ENCODE measurements around the gene ZBED5.

ZBED5 gene

GRCh38 chr11:10878408-10879214, 20.8 kb upstream of the ZBED5 start:
- peak; percentile 74 to 92 (median 84) for DNase-seq

- no peak for DNase-seq
These were observed 18.3 kb upstream of the ZBED5 start for GRCh38 chr11:10876158-10876557.

- no peak for DNase-seq
These were observed 17.7 kb upstream of the ZBED5 start for GRCh38 chr11:10875430-10876021.

GRCh38 chr11:10872097-10872496, 14.2 kb upstream of the ZBED5 start:
- no peak for DNase-seq

- DNase-seq: no peak
These were observed 10.5 kb upstream of the ZBED5 start for GRCh38 chr11:10868352-10868751.

- peak; percentile 8 to 18 (median 10) for DNase-seq
These were observed 9.1 kb upstream of the ZBED5 start for GRCh38 chr11:10866893-10867331.

- no peak for DNase-seq
These were observed 8.0 kb upstream of the ZBED5 start for GRCh38 chr11:10865837-10866270.

GRCh38 chr11:10864688-10865087, 6.8 kb upstream of the ZBED5 start:
- DNase-seq: no peak

- DNase-seq: no peak
These were observed 4.6 kb upstream of the ZBED5 start for GRCh38 chr11:10862446-10862845.

GRCh38 chr11:10861799-10862198, 3.9 kb upstream of the ZBED5 start:
- DNase-seq: no peak

GRCh38 chr11:10861047-10861446, 3.2 kb upstream of the ZBED5 start:
- DNase-seq: no peak

- peak; percentile 50 to 77 (median 65) for DNase-seq
These were observed 829 bp upstream of the ZBED5 start for GRCh38 chr11:10858439-10859325.

- no peak for DNase-seq
These were observed 469 bp downstream of the ZBED5 start for GRCh38 chr11:10857459-10857708.

- DNase-seq: peak; percentile 37 to 67 (median 66)
These were observed 979 bp downstream of the ZBED5 start for GRCh38 chr11:10856689-10857458.

GRCh38 chr11:10855295-10855694, 2.6 kb downstream of the ZBED5 start:
- DNase-seq: no peak

GRCh38 chr11:10847960-10848860, 9.6 kb downstream of the ZBED5 start:
- DNase-seq: no peak

GRCh38 chr11:10846660-10847059, 11.2 kb downstream of the ZBED5 start:
- DNase-seq: no peak

GRCh38 chr11:10845589-10845988, 12.3 kb downstream of the ZBED5 start:
- DNase-seq: no peak

GRCh38 chr11:10844796-10845195, 13.1 kb downstream of the ZBED5 start:
- DNase-seq: no peak

- DNase-seq: no peak
These were observed 13.5 kb downstream of the ZBED5 start for GRCh38 chr11:10844356-10844755.

- DNase-seq: no peak
These were observed 19.0 kb downstream of the ZBED5 start for GRCh38 chr11:10838881-10839280.

GRCh38 chr11:10838083-10838482, 19.8 kb downstream of the ZBED5 start:
- no peak for DNase-seq

All from suppressor macrophage (primary cell).